ENCODE measurements around the gene RASSF7. TPM values are rescaled to one million over a fixed set of nuclear protein-coding genes. Genes with fewer than 3 reads are reported as not detected.

Gene RASSF7
- total and polyA plus RNA-seq, 4 donors: 5.6 to 9.9 (median 8.5) TPM

- Histone ChIP-seq H3K27me3 (ENCODE audit: control insufficient read depth in 1 of 2, insufficient read depth in 2 of 2, low read length in 1 of 2) (no peaks in the 10 kb centered on the region), H3K4me1 (ENCODE audit: control insufficient read depth in 1 of 2, insufficient read depth in 2 of 2, low read length in 2 of 2) (no peaks in the 10 kb centered on the region), H3K4me3 (ENCODE audit: low read length in 2 of 2) (no peak within 1 kb of the TSS), H3K27ac (ENCODE audit: low read depth in 1 of 2, low read length in 2 of 2) (no peak within 1 kb of the TSS), H3K36me3 (ENCODE audit: control insufficient read depth in 1 of 2, insufficient read depth in 2 of 2, low read length in 1 of 2) (no peaks in the 10 kb centered on the region), H3K9me3 (ENCODE audit: control insufficient read depth, low read length) (no peaks in the 10 kb centered on the region)
- intact Hi-C loops (cut with DNase I): no loop called here
- WGBS, 2 donors: 2 to 3% methylated on average over 79 to 93 of the region's 93 CpGs
- ATAC-seq (ENCODE audit: low FRiP score) (peak; percentile 27), DNase-seq (peak; percentile 81 to 92)
Observed at GRCh38 chr11:536841-537621, 23.7 kb upstream of the RASSF7 start, which contains the start of gene LRRC56. Gene LRRC56 (plus strand): TSS chr11:537527. CDS start chr11:540685, 3,158 bp downstream.

GRCh38 chr11:537622-538430 lies 22.9 kb upstream of the RASSF7 start:
- intact Hi-C loops (cut with DNase I): no loop called here
- Histone ChIP-seq H3K9me3 (ENCODE audit: control insufficient read depth, low read length) (no peaks in the 10 kb centered on the region), H3K27me3 (ENCODE audit: control insufficient read depth in 1 of 2, insufficient read depth in 2 of 2, low read length in 1 of 2) (no peaks in the 10 kb centered on the region), H3K4me3 (ENCODE audit: low read length in 2 of 2) (no peak overlapping the region), H3K36me3 (ENCODE audit: control insufficient read depth in 1 of 2, insufficient read depth in 2 of 2, low read length in 1 of 2) (no peaks in the 10 kb centered on the region), H3K4me1 (ENCODE audit: control insufficient read depth in 1 of 2, insufficient read depth in 2 of 2, low read length in 2 of 2) (no peaks in the 10 kb centered on the region), H3K27ac (ENCODE audit: low read depth in 1 of 2, low read length in 2 of 2) (no peak overlapping the region)
- WGBS, 2 donors: 55 to 63% methylated on average over 19 of the region's 19 CpGs
- no peak for ATAC-seq (ENCODE audit: low FRiP score)
- DNase-seq: no peak

- Histone ChIP-seq H3K4me3 (ENCODE audit: low read length in 2 of 2) (no peak overlapping the region), H3K4me1 (ENCODE audit: control insufficient read depth in 1 of 2, insufficient read depth in 2 of 2, low read length in 2 of 2) (no peaks in the 10 kb centered on the region), H3K27me3 (ENCODE audit: control insufficient read depth in 1 of 2, insufficient read depth in 2 of 2, low read length in 1 of 2) (no peaks in the 10 kb centered on the region), H3K9me3 (ENCODE audit: control insufficient read depth, low read length) (no peaks in the 10 kb centered on the region), H3K27ac (ENCODE audit: low read depth in 1 of 2, low read length in 2 of 2) (no peak overlapping the region), H3K36me3 (ENCODE audit: control insufficient read depth in 1 of 2, insufficient read depth in 2 of 2, low read length in 1 of 2) (no peaks in the 10 kb centered on the region)
- WGBS, 2 donors: 93 to 94% methylated on average over 20 of the region's 20 CpGs
- ATAC-seq (ENCODE audit: low FRiP score) (no peak), DNase-seq (peak in 1 of 2 donors; percentile 72)
- intact Hi-C loops (cut with DNase I): no loop called here
Observed at GRCh38 chr11:538431-539051, 22.2 kb upstream of the RASSF7 start.

- DNase-seq (peak in 1 of 2 donors; percentile 61), ATAC-seq (ENCODE audit: low FRiP score) (no peak)
- intact Hi-C loops (cut with DNase I): no loop called here
- Histone ChIP-seq H3K4me3 (ENCODE audit: low read length in 2 of 2) (no peak overlapping the region), H3K4me1 (ENCODE audit: control insufficient read depth in 1 of 2, insufficient read depth in 2 of 2, low read length in 2 of 2) (no peaks in the 10 kb centered on the region), H3K27me3 (ENCODE audit: control insufficient read depth in 1 of 2, insufficient read depth in 2 of 2, low read length in 1 of 2) (no peaks in the 10 kb centered on the region), H3K27ac (ENCODE audit: low read depth in 1 of 2, low read length in 2 of 2) (no peak overlapping the region), H3K9me3 (ENCODE audit: control insufficient read depth, low read length) (no peaks in the 10 kb centered on the region), H3K36me3 (ENCODE audit: control insufficient read depth in 1 of 2, insufficient read depth in 2 of 2, low read length in 1 of 2) (no peaks in the 10 kb centered on the region)
- whole genome bisulfite sequencing, 2 donors: 90% methylated on average over 8 of the region's 8 CpGs
Observed at GRCh38 chr11:539971-540481, 20.7 kb upstream of the RASSF7 start.

GRCh38 chr11:540583-541432 lies 20.0 kb upstream of the RASSF7 start:
- DNase-seq: peak; percentile 40 to 73
- WGBS, 2 donors: 88 to 89% methylated on average over 22 to 23 of the region's 23 CpGs

GRCh38 chr11:541433-541885 lies 19.3 kb upstream of the RASSF7 start:
- Histone ChIP-seq H3K4me3 (ENCODE audit: low read length in 2 of 2) (no peak overlapping the region), H3K36me3 (ENCODE audit: control insufficient read depth in 1 of 2, insufficient read depth in 2 of 2, low read length in 1 of 2) (no peaks in the 10 kb centered on the region), H3K4me1 (ENCODE audit: control insufficient read depth in 1 of 2, insufficient read depth in 2 of 2, low read length in 2 of 2) (no peaks in the 10 kb centered on the region), H3K27me3 (ENCODE audit: control insufficient read depth in 1 of 2, insufficient read depth in 2 of 2, low read length in 1 of 2) (no peaks in the 10 kb centered on the region), H3K27ac (ENCODE audit: low read depth in 1 of 2, low read length in 2 of 2) (no peak overlapping the region), H3K9me3 (ENCODE audit: control insufficient read depth, low read length) (no peaks in the 10 kb centered on the region)
- WGBS, 2 donors: 89 to 92% methylated on average over 20 of the region's 20 CpGs
- DNase-seq (no peak), ATAC-seq (ENCODE audit: low FRiP score) (no peak)
- intact Hi-C loops (cut with DNase I): no loop called here

More at GRCh38 chr11:540583-541432, 20.0 kb upstream of the RASSF7 start:
- H3K9me3 ChIP-seq (ENCODE audit: control insufficient read depth, low read length): no peaks in the 10 kb centered on the region
- no peak for ATAC-seq (ENCODE audit: low FRiP score)
- no peaks in the 10 kb centered on the region for H3K27me3 ChIP-seq (ENCODE audit: control insufficient read depth in 1 of 2, insufficient read depth in 2 of 2, low read length in 1 of 2)
- H3K4me3 ChIP-seq (ENCODE audit: low read length in 2 of 2): no peak overlapping the region
- no peak overlapping the region for H3K27ac ChIP-seq (ENCODE audit: low read depth in 1 of 2, low read length in 2 of 2)
- H3K36me3 ChIP-seq (ENCODE audit: control insufficient read depth in 1 of 2, insufficient read depth in 2 of 2, low read length in 1 of 2): no peaks in the 10 kb centered on the region
- H3K4me1 ChIP-seq (ENCODE audit: control insufficient read depth in 1 of 2, insufficient read depth in 2 of 2, low read length in 2 of 2): no peaks in the 10 kb centered on the region
- intact Hi-C loops (cut with DNase I): no loop called here

GRCh38 chr11:544817-545166 lies 16.0 kb upstream of the RASSF7 start:
- Histone ChIP-seq H3K9me3 (ENCODE audit: control insufficient read depth, low read length) (no peaks in the 10 kb centered on the region), H3K4me3 (ENCODE audit: low read length in 2 of 2) (no peak overlapping the region), H3K4me1 (ENCODE audit: control insufficient read depth in 1 of 2, insufficient read depth in 2 of 2, low read length in 2 of 2) (no peaks in the 10 kb centered on the region), H3K27me3 (ENCODE audit: control insufficient read depth in 1 of 2, insufficient read depth in 2 of 2, low read length in 1 of 2) (no peaks in the 10 kb centered on the region), H3K27ac (ENCODE audit: low read depth in 1 of 2, low read length in 2 of 2) (no peak overlapping the region), H3K36me3 (ENCODE audit: control insufficient read depth in 1 of 2, insufficient read depth in 2 of 2, low read length in 1 of 2) (no peaks in the 10 kb centered on the region)
- whole genome bisulfite sequencing, 2 donors: 77 to 91% methylated on average over 5 of the region's 5 CpGs
- DNase-seq (no peak), ATAC-seq (ENCODE audit: low FRiP score) (no peak)
- intact Hi-C loops (cut with DNase I): no loop called here

- H3K36me3 ChIP-seq (ENCODE audit: control insufficient read depth in 1 of 2, insufficient read depth in 2 of 2, low read length in 1 of 2): no peaks in the 10 kb centered on the region
- no peaks in the 10 kb centered on the region for H3K27me3 ChIP-seq (ENCODE audit: control insufficient read depth in 1 of 2, insufficient read depth in 2 of 2, low read length in 1 of 2)
- H3K4me3 ChIP-seq (ENCODE audit: low read length in 2 of 2): no peak overlapping the region
- no peaks in the 10 kb centered on the region for H3K4me1 ChIP-seq (ENCODE audit: control insufficient read depth in 1 of 2, insufficient read depth in 2 of 2, low read length in 2 of 2)
- H3K9me3 ChIP-seq (ENCODE audit: control insufficient read depth, low read length): no peaks in the 10 kb centered on the region
- 81 to 86% methylated on average over 10 to 11 of the region's 11 CpGs for WGBS, 2 donors
- DNase-seq: peak in 1 of 2 donors; percentile 43
- no peak overlapping the region for H3K27ac ChIP-seq (ENCODE audit: low read depth in 1 of 2, low read length in 2 of 2)
- intact Hi-C loops (cut with DNase I): no loop called here
- ATAC-seq (ENCODE audit: low FRiP score): no peak
Observed at GRCh38 chr11:545171-545570, 15.6 kb upstream of the RASSF7 start.
